ENCODE data around the gene NETO1.

The NETO1 gene

DNA sequence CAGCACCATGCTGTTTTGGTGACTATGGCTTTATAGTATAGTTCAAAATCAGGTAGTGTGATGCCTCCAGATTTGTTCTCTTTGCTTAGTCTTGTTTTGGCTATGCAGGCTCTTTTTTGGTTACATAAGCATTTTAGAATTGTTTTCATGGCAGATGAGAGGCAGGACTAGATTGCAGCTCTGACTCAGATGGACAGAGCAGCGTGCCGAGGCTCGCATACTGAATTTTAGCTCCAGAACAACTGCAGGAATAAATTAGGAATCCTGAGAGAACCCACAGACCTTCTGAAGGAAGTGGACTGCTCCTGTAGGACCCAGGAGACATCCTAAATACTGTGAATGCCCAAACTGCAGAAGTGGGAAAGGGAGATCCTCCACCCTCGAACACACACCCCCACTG lies 141.6 kb downstream of the NETO1 start:
- DNase-seq (ENCODE audit: low read depth), result no peak

DNA sequence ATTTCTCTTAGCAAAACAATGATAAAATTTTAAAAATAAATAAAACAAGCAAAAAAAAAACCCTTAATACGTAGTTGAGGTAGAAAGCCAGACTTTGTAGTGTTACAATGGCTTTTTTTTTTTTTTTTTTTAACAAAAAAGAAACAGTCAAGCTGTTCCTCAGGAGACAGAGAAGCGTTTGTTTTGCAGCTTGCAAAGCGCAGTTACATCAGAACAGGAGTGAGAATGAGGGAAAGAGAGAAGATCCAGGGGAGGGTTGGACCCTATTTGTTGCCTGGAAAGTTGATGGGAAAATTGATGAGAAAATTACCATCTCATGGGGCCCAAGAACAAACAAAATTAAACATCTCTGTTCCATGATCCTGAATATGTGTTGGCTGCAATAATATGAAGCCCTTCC lies 146.5 kb downstream of the NETO1 start:
- no peak for DNase-seq (ENCODE audit: low read depth)

DNA sequence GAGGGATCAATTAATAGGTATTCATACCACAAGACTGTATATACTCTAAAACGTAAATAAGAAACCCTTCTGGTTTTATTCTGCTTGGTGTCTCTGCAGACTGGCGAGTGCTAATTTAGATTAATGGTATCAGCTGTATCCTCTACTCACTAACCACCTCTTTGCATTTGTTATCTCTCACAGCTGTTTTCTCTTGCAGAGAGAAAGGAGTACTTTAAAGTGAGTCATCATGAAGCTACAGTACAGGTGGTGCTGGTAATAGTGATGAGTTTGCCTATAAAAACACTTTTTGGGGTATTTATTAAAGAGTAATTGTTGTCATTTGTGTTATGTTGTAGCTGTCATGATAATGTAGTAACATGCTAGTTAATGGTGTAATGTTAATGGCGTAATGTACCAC lies 147.7 kb downstream of the NETO1 start:
- DNase-seq (ENCODE audit: low read depth), result no peak

DNA sequence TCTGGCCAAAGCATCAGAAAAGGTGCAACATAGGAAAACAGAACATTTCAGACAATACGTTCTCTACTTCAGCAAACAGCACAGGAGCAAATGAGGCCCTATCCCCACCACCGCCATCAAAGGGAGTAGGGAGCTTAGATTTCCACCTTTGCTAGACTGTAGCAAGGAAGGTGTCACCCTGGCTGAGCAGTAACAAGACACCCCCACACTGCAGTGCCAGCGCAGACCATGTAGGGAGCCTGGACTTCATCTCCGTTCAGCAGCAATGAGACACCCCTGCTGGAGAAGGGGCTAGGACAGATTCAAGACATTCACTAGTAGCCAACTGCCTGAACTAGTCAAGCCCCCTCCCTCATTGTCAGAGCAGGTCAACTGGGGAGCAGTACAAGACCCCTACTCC lies 163.6 kb downstream of the NETO1 start:
- no peak for DNase-seq (ENCODE audit: low read depth)

DNA sequence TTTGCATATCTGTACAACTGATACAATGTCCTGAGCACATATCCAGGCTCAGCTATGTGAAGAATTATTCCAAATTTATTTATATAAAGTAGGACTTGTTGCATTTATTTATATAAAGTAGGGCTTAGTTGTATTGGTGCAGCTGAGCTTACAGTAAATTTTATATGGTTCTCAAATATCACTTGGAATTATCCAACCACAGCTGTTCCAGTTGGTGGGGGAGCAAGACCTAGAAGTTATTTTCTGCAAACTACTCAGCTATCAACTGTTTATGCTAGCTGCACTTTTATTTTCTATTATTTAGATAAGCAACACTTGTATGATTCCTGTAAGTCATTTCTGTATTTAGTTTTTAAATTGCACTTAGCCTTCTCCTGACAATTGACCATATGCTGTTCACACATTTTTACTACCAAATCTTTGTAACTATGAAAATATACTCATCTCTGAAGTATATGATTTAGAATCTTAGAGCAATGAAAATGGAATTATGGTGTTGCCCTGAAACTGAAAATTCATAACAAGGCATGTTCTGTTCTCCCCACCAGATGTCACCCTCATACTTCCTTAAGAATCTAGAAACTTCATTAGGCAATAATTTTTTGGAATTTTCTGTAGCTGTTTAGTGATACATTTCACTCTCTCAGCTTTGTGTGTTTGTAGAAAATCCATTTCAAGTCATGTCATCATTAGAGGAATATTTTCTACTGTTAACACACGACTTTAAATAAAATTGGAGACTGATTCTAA lies 166.7 kb downstream of the NETO1 start:
- DNase-seq (ENCODE audit: low read depth), result no peak

DNA sequence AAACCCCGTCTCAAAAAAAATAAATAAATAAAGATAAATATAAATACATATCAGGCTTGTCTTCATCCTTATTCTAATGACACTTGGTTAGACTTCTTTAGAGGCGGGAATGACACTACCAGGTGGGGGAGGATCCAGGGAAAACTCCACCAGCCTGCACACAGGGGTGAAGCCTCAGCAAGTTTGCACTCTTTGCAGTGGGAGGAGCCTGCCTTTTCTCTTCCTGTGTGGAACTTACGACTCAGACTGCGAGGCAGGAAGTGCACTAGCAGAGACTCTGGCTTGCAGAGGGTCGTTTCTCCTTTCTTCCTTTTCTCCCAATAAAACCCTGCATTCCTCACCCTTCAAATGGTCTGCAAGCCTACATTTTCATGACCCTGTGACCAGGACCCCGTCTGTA lies 170.1 kb downstream of the NETO1 start:
- DNase-seq (ENCODE audit: low read depth), result no peak

DNA sequence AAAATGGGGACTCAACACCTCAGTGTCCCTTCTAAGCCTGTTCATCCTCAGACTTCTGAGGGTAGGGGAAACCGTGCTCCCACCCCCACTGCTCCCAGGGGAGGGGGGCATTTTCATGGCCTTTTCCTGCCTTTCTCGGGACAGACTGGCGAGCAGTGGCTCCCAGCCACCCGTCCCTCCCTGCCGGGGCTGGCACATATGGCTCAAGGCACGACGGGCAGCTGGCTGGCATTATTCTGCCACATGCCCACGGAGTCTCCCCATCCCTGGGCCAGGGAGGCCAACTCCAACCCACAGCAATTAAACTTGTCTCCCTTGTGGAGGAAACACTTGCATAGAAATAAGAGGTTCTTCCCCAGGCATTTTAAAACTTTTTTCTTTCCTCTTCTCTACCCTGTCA lies 175.2 kb downstream of the NETO1 start:
- DNase-seq (ENCODE audit: low read depth), result no peak

All from CMK (cell line).